Measurements from ENCODE around the gene PCED1B. TPM values are rescaled to one million over a fixed set of nuclear protein-coding genes. Genes with fewer than 3 reads are reported as not detected.

Gene PCED1B
- total RNA-seq, 1 donor from 2014 or later = 4.8 TPM

DNA sequence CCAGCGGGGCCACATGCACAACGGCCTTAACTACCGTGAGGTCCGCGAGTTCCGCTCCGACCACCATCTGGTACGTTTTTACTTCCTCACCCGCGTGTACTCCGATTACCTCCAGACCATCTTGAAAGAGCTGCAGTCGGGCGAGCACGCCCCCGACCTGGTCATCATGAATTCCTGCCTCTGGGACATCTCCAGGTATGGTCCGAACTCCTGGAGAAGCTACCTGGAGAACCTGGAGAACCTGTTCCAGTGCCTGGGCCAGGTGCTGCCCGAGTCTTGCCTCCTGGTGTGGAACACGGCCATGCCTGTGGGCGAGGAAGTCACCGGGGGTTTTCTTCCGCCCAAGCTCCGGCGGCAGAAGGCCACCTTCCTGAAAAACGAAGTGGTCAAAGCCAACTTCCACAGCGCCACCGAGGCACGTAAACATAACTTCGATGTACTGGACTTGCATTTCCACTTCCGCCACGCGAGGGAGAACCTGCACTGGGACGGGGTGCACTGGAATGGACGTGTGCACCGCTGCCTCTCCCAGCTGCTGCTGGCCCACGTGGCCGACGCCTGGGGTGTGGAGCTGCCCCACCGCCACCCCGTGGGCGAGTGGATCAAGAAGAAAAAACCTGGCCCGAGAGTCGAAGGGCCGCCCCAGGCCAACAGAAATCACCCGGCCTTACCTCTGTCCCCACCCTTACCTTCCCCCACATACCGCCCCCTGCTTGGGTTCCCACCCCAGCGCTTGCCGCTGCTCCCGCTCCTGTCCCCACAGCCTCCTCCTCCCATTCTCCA, 156.0 kb downstream of the PCED1B start:
- Histone ChIP-seq H3K27me3 (ENCODE audit: control insufficient read depth, insufficient read depth, low read length) (no peaks in the 10 kb centered on the region), H3K4me3 (ENCODE audit: low read depth, low read length) (no peak overlapping the region), H3K36me3 (ENCODE audit: control insufficient read depth, insufficient read depth, low read length) (no peaks in the 10 kb centered on the region)
- DNase-seq (ENCODE audit: low read depth) = no peak
- TF ChIP-seq, protein P1, sequence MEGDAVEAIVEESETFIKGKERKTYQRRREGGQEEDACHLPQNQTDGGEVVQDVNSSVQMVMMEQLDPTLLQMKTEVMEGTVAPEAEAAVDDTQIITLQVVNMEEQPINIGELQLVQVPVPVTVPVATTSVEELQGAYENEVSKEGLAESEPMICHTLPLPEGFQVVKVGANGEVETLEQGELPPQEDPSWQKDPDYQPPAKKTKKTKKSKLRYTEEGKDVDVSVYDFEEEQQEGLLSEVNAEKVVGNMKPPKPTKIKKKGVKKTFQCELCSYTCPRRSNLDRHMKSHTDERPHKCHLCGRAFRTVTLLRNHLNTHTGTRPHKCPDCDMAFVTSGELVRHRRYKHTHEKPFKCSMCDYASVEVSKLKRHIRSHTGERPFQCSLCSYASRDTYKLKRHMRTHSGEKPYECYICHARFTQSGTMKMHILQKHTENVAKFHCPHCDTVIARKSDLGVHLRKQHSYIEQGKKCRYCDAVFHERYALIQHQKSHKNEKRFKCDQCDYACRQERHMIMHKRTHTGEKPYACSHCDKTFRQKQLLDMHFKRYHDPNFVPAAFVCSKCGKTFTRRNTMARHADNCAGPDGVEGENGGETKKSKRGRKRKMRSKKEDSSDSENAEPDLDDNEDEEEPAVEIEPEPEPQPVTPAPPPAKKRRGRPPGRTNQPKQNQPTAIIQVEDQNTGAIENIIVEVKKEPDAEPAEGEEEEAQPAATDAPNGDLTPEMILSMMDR (IDR thresholded peaks at IDR 0.05; ENCODE audit: insufficient read depth, low read length, poor library complexity, severe bottlenecking) = no peak

DNA sequence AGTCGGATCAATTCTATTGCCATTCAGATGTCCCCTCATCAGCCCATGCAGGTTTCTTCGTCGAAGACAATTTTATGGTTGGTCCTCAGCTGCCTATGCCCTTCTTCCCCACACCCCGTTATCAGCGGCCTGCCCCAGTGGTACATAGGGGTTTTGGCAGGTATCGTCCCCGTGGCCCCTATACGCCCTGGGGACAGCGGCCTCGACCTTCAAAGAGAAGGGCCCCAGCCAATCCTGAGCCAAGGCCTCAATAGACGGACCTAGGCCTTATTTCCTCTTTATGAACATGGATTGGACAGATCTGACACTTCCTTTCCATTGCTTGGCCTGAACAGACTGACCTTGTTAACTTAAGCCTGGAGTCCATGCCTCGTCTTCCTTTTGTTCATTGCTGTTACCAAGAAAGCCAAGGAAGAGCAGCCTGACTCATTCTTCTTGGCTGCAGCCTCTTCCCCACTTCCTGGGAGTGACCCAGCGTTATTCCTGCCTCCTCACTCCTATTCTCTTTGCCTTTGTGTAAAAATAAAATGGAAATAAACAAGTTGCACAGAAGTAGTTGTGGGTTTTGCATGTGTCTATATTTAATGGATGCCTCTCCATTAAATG, 156.8 kb downstream of the PCED1B start:
- TF ChIP-seq, protein P1 (IDR thresholded peaks at IDR 0.05; ENCODE audit: insufficient read depth, low read length, poor library complexity, severe bottlenecking) = no peak
- DNase-seq (ENCODE audit: low read depth) = peak; percentile 34
- no peak overlapping the region for H3K4me3 ChIP-seq (ENCODE audit: low read depth, low read length)
- H3K36me3 ChIP-seq (ENCODE audit: control insufficient read depth, insufficient read depth, low read length) = no peaks in the 10 kb centered on the region
- H3K27me3 ChIP-seq (ENCODE audit: control insufficient read depth, insufficient read depth, low read length) = no peaks in the 10 kb centered on the region

DNA sequence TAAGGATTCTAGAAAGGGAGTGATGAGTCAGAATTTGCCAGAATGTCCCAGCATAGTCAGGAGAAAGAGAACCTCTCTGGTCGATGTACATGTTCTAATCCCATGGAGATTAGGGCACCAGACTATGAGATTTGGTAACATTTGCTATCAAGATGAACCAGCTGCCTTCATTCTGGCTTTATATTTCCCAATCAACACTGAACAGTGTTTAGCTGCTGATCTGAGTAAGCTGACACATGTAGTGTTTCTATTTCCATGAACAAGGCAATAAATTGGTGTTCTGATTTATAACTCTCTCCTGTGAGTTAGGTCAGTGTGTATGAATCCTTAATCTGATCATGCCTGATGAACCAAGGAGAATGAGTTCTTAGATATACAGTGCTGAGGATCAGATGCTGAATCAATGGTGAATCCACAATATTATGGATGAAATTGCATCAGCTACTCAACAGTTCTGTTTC, 158.4 kb downstream of the PCED1B start:
- TF ChIP-seq, protein P1 (IDR thresholded peaks at IDR 0.05; ENCODE audit: insufficient read depth, low read length, poor library complexity, severe bottlenecking) = no peak
- no peak for DNase-seq (ENCODE audit: low read depth)
- H3K27me3 ChIP-seq (ENCODE audit: control insufficient read depth, insufficient read depth, low read length) = no peaks in the 10 kb centered on the region
- no peak overlapping the region for H3K4me3 ChIP-seq (ENCODE audit: low read depth, low read length)
- H3K36me3 ChIP-seq (ENCODE audit: control insufficient read depth, insufficient read depth, low read length) = no peaks in the 10 kb centered on the region

DNA sequence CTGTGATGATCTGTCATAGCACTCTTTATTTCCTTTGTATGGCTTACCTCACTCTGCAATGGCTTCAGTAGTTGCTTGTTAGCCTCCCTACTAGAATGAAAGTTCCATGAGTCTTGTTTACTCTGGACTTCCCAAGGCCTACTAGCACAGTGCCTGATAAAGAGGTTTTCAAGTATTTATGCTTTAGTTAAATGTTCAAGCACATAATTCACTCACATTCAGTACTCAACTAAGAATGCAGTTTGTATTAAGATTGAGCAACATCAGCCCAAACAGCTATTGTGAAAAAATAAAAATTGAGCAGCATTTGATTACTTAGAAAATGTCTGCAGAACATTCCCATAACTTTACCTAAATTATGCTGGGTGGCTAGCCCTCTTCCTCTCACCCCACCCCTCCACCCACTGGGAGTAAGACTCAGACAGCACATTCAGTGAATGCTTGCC, 159.3 kb downstream of the PCED1B start:
- Histone ChIP-seq H3K36me3 (ENCODE audit: control insufficient read depth, insufficient read depth, low read length) (no peaks in the 10 kb centered on the region), H3K27me3 (ENCODE audit: control insufficient read depth, insufficient read depth, low read length) (no peaks in the 10 kb centered on the region), H3K4me3 (ENCODE audit: low read depth, low read length) (no peak overlapping the region)
- no peak for DNase-seq (ENCODE audit: low read depth)
- TF ChIP-seq, protein P1 (IDR thresholded peaks at IDR 0.05; ENCODE audit: insufficient read depth, low read length, poor library complexity, severe bottlenecking) = no peak

DNA sequence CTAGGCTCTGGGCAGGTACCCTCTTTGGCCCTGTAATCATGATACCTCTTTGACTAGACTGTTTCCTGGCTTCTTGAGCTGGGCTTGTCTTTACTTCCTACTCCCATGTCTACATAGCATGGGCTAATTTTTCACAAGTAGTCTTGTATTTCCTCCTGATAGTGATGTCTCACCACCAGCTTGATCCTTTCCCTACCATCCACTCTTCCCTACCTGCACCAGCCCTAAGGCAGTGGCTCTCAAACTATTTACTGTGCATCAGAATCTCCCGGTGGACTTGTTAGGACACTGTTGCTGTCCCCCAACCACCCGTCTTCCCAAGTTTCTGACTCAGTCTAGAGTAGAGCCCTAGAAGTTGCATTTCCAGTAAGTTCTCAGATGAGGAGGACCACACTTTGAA, 163.0 kb downstream of the PCED1B start:
- TF ChIP-seq, protein P1 (IDR thresholded peaks at IDR 0.05; ENCODE audit: insufficient read depth, low read length, poor library complexity, severe bottlenecking) = no peak
- no peak for DNase-seq (ENCODE audit: low read depth)
- Histone ChIP-seq H3K36me3 (ENCODE audit: control insufficient read depth, insufficient read depth, low read length) (no peaks in the 10 kb centered on the region), H3K27me3 (ENCODE audit: control insufficient read depth, insufficient read depth, low read length) (no peaks in the 10 kb centered on the region), H3K4me3 (ENCODE audit: low read depth, low read length) (no peak overlapping the region)

Data from kidney epithelial cell (primary cell).